Subcutaneous preadipocyte (primary cell): Measurements from ENCODE around the gene ZNF770. TPM values are rescaled to one million over a fixed set of nuclear protein-coding genes. Genes with fewer than 3 reads are reported as not detected.

Source experiments
- total RNA-seq: library from RNA; depleted of rRNA; stranded (reverse); fragments of >200 nt; gene quantifications from 2 replicates; pipeline ENCODE4 v1.2.3, GENCODE V29; 2012

ZNF770 gene
- 19.5 and 26.4 TPM in 2 replicates for total RNA-seq

GRCh38 chr15:34988027-34988902 is at the start of gene ZNF770:
TSS of gene ZNF770 (minus strand) at chr15:34988287. CDS start at chr15:34983434, 4,853 bp downstream.

GRCh38 chr15:34969340-34970097 is 18.6 kb downstream of the ZNF770 start, which contains the start of gene AQR:
TSS of gene AQR (minus strand) at chr15:34969742. CDS start at chr15:34969613, 129 bp downstream.

Other genes with a start within 250 kb of the ZNF770 start
- gene GJD2, start 233.3 kb downstream of the ZNF770 start, total RNA-seq: not detected in 2 replicates
- not detected in 2 replicates for gene ACTC1, start 192.7 kb downstream of the ZNF770 start, total RNA-seq
- 22.8 and 30.9 TPM in 2 replicates for gene AQR, start 18.5 kb downstream of the ZNF770 start, total RNA-seq
- 0.39 and 0.73 TPM in 2 replicates for gene NANOGP8, start 97.0 kb upstream of the ZNF770 start, total RNA-seq